Bronchial epithelial cell (primary cell): Measurements from ENCODE around the gene RAP1GAP2. TPM values are rescaled to one million over a fixed set of nuclear protein-coding genes. Genes with fewer than 3 reads are reported as not detected.

Experiments
- DNase-seq: peaks from one replicate; pipeline ENCODE4 v3.0.0-alpha.2; 2010; ENCODE audit warnings: low read depth
- FAIRE-seq: peaks from 2 replicates; lab custom pipeline; 2011; peaks lifted over from hg19 to GRCh38; lab: Jason Lieb, UNC
- H3K27me3 ChIP-seq: 2 replicates; pipeline ENCODE4 v1.5.1; 2011; ENCODE audit warnings: low read length; ENCODE audit not compliant: control insufficient read depth, insufficient read depth
- H3K36me3 ChIP-seq: 2 replicates; pipeline ENCODE4 v1.5.1; 2011; ENCODE audit warnings: low read length; ENCODE audit not compliant: control insufficient read depth, insufficient read depth
- H3K4me3 ChIP-seq: 2 replicates; pipeline ENCODE4 v1.5.1; 2011; ENCODE audit warnings: mild to moderate bottlenecking, low read depth, low read length, control low read depth
- CTCF ChIP-seq: IDR thresholded peaks from 2 replicates; pipeline ENCODE4 v1.5.1; 2011; ENCODE audit warnings: mild to moderate bottlenecking, moderate library complexity, low read length, control low read depth, inconsistent platforms; ENCODE audit not compliant: insufficient read depth, severe bottlenecking
- total RNA-seq: library from RNA; depleted of rRNA; stranded (reverse); fragments of >200 nt; gene quantifications from 2 replicates; pipeline ENCODE4 v1.2.1, GENCODE V29; 2014

The RAP1GAP2 gene
- total RNA-seq, 1 donor from 2014 or later, result 15.0 TPM

DNA sequence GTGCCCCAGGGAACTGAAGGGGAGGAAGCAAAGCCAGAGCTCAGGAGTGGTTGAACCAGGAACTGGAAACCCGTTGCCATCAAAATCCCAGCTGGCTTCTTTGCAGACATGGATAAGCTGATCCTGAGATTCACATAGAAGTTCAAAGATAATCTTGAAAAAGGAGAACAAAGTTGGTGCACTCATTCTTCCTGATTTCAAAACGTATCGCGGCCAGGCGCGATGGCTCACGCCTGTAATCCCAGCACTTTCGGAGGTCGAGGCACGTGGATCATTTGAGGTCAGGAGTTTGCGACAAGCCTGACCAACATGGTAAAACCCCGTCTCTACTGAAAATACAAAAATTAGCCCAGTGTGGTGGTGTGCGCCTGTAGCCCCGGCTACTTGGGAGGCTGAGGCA lies 7.1 kb downstream of the RAP1GAP2 start:
- FAIRE-seq (no peak), DNase-seq (no peak)
- Histone ChIP-seq H3K36me3 (no peaks in the 10 kb centered on the region), H3K27me3 (peaks cover 2% of the 10 kb centered on the region), H3K4me3 (no peak overlapping the region)
- TF ChIP-seq CTCF, result no peak

DNA sequence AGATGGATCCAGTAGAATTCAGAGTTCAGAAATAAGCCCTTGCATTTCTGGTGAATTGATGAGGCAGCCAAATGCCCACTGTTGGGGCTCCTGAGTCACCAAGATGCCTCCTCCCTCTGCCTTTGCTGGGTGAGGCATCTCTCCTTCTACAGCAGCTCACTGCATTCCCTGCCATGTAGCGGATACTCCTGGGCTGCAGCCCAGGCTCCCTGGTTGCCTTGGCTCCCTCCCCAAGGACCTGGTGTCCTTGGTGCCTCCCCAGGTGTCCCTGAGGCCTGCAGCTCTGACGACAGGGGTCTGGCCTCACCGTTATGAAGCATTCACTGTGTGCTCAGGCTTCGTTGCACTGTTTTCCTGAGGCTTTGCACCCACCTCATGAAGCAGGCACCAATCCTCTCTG lies 7.7 kb downstream of the RAP1GAP2 start:
- Histone ChIP-seq H3K36me3 (no peaks in the 10 kb centered on the region), H3K4me3 (no peak overlapping the region), H3K27me3 (peaks cover 2% of the 10 kb centered on the region)
- peak; percentile 7 for FAIRE-seq
- TF ChIP-seq CTCF, result no peak
- no peak for DNase-seq

- DNase-seq, result peak; percentile 77
- Histone ChIP-seq H3K36me3 (no peaks in the 10 kb centered on the region), H3K27me3 (peaks cover 2% of the 10 kb centered on the region), H3K4me3 (no peak overlapping the region)
- FAIRE-seq, result peak; percentile 87
- no peak for TF ChIP-seq CTCF
Observed at GRCh38 chr17:2804912-2805311, 8.7 kb downstream of the RAP1GAP2 start.

DNA sequence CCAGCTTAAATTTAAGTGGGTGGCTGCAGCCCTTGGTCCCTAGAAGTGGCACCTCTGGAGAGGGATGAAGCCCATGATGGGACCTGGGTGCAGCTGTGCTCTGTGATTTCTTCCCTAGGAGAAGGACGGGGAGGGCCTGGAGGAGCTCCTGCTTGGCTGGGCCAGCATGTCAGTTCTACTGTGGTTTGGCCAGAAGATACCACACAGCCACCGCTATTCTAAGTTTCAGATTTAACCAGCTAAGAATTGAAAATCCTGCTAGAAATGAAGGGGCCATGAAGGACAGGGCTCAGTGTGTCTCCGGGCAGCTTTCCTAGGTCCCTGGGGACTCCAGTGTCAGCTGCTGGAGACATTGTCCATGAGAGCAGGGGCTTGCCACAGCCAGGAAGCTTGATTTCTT lies 9.7 kb downstream of the RAP1GAP2 start:
- no peak for TF ChIP-seq CTCF
- FAIRE-seq (no peak), DNase-seq (no peak)
- Histone ChIP-seq H3K36me3 (no peaks in the 10 kb centered on the region), H3K27me3 (peaks cover 2% of the 10 kb centered on the region), H3K4me3 (no peak overlapping the region)

GRCh38 chr17:2808367-2809335 lies 12.4 kb downstream of the RAP1GAP2 start:
- no peak overlapping the region for H3K4me3 ChIP-seq
- FAIRE-seq, result no peak

More at GRCh38 chr17:2808367-2809335, 12.4 kb downstream of the RAP1GAP2 start:
- Histone ChIP-seq H3K27me3 (peaks cover 2% of the 10 kb centered on the region), H3K36me3 (no peaks in the 10 kb centered on the region)
- no peak for TF ChIP-seq CTCF
- DNase-seq, result no peak
